GM06990 (cell line): ENCODE data around the gene TADA1.

Experiments
- DNase-seq: peaks from one replicate; pipeline ENCODE4 v3.0.0-alpha.2; 2011; ENCODE audit not compliant: insufficient read length; ENCODE audit errors: extremely low read depth
- H3K27me3 ChIP-seq: replicated peaks from 2 replicates; pipeline ENCODE4 v1.6.0; 2011; ENCODE audit warnings: low read length; ENCODE audit not compliant: control insufficient read depth, insufficient read depth
- H3K36me3 ChIP-seq: 2 replicates; pipeline ENCODE4 v1.5.1; 2011; ENCODE audit warnings: low read length; ENCODE audit not compliant: control insufficient read depth, insufficient read depth
- H3K4me3 ChIP-seq: replicated peaks from 2 replicates; pipeline ENCODE4 v1.5.1; 2011; ENCODE audit warnings: low read depth, mild to moderate bottlenecking, control low read depth, low read length
- TF ChIP-seq, protein P1 (sequence below): IDR thresholded peaks from 2 replicates; pipeline ENCODE4 v1.5.1; 2011; ENCODE audit warnings: low read length, control low read depth, mild to moderate bottlenecking, inconsistent platforms; ENCODE audit not compliant: insufficient read depth, poor library complexity, severe bottlenecking

The TADA1 gene

DNA sequence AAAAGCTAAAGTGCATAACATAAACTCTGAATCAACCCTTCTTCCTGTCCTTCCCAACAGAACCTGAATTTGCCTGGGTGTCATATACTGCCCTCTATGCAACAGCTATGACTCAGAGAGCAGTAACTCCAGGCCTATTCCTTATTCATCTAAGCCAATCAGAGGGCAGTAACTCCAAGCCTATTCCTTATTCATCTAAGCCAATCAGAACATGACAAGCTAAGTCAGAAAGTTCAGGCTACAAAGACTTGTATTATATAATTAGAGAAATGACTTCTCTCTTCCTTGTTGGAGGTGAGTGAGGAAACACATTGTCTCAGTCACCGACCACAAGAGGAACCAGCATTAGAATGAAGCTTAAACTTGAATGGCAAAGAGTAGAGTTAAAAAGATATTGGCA lies 26.2 kb upstream of the TADA1 start:
- DNase-seq, result no peak
- TF ChIP-seq, protein P1, sequence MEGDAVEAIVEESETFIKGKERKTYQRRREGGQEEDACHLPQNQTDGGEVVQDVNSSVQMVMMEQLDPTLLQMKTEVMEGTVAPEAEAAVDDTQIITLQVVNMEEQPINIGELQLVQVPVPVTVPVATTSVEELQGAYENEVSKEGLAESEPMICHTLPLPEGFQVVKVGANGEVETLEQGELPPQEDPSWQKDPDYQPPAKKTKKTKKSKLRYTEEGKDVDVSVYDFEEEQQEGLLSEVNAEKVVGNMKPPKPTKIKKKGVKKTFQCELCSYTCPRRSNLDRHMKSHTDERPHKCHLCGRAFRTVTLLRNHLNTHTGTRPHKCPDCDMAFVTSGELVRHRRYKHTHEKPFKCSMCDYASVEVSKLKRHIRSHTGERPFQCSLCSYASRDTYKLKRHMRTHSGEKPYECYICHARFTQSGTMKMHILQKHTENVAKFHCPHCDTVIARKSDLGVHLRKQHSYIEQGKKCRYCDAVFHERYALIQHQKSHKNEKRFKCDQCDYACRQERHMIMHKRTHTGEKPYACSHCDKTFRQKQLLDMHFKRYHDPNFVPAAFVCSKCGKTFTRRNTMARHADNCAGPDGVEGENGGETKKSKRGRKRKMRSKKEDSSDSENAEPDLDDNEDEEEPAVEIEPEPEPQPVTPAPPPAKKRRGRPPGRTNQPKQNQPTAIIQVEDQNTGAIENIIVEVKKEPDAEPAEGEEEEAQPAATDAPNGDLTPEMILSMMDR, result no peak
- no peak overlapping the region for H3K4me3 ChIP-seq
- no peaks in the 10 kb centered on the region for H3K36me3 ChIP-seq
- H3K27me3 ChIP-seq, result no peaks in the 10 kb centered on the region

DNA sequence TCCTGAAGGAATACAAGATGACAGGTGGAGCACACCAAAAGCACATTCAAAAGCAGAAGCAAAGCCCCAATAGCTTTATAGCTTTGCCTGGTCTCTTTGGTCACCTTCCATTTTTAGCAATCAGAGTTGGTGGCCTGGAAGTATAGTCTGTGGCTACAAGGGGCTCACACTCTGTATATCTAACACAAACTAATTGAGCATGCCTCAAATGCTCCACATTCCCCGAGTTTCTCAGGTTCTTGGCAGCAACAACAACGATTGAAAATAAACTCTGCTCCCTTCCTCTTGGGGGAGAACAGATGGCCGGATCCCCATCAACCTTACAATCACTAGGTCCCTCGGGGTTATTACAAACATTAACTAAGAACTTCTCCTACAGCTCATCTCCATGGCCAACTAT lies 24.9 kb upstream of the TADA1 start:
- TF ChIP-seq, protein P1, result no peak
- no peak for DNase-seq
- Histone ChIP-seq H3K4me3 (no peak overlapping the region), H3K27me3 (no peaks in the 10 kb centered on the region), H3K36me3 (no peaks in the 10 kb centered on the region)

DNA sequence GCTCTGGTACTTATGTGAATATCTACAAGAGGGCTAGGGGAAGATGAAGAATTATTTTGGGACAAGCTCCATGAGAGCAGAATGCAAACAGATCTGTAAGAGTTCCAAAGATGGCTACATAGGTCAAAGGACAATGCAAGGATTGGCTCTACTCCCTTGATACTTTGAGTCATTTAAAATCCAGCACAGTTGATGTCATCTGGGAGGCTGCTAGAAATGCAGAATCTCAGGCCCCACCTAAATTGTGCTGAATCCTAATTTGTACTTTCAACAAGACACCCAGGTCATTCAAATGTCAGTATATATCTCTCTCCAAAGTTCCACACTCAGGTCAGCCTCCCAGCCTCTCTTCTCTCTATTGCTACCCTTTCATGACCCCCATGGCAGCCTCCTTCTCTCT lies 23.7 kb upstream of the TADA1 start:
- H3K27me3 ChIP-seq, result no peaks in the 10 kb centered on the region
- TF ChIP-seq, protein P1, result no peak
- no peaks in the 10 kb centered on the region for H3K36me3 ChIP-seq
- no peak for DNase-seq
- no peak overlapping the region for H3K4me3 ChIP-seq

DNA sequence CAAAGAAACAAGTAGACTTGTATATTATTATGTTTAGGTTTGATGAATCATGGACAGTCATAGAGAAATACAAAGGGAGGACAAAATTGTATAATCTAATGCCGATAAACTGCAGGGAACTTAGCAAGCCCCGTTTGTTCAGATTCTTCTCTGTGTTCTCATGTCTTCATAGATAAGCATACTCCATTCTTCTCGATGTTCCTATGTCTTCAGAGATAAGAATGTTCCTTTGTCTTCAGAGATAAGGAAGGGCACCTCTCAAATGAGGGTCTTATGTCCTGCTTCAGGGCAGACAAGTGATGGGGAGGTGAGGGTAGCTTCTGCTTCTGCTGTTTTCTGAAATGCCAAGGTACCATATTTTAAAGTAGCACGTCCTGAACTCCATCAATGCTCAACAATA lies 19.7 kb upstream of the TADA1 start:
- no peaks in the 10 kb centered on the region for H3K36me3 ChIP-seq
- H3K4me3 ChIP-seq, result no peak overlapping the region
- TF ChIP-seq, protein P1, result no peak
- DNase-seq, result no peak
- H3K27me3 ChIP-seq, result no peaks in the 10 kb centered on the region

DNA sequence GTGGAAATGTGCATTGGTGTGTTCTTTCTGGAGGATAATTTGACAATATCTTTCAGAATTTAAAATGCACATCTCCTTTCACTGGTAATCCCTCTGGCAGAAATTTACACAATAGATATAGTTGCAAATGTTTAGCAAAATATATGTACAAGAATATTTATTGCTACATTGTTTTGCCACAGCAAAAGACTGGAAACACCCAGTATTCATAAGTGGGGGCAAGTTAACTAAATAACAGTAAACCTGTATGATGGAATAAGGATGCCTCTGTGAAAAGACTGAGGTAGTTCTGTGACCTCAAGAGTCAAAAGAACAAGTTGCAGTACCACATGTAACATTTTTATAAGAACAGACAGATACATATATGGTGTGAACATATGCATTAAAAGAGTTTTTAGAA lies 13.7 kb upstream of the TADA1 start:
- TF ChIP-seq, protein P1, result no peak
- no peak for DNase-seq
- H3K27me3 ChIP-seq, result no peaks in the 10 kb centered on the region
- no peak overlapping the region for H3K4me3 ChIP-seq
- no peaks in the 10 kb centered on the region for H3K36me3 ChIP-seq

DNA sequence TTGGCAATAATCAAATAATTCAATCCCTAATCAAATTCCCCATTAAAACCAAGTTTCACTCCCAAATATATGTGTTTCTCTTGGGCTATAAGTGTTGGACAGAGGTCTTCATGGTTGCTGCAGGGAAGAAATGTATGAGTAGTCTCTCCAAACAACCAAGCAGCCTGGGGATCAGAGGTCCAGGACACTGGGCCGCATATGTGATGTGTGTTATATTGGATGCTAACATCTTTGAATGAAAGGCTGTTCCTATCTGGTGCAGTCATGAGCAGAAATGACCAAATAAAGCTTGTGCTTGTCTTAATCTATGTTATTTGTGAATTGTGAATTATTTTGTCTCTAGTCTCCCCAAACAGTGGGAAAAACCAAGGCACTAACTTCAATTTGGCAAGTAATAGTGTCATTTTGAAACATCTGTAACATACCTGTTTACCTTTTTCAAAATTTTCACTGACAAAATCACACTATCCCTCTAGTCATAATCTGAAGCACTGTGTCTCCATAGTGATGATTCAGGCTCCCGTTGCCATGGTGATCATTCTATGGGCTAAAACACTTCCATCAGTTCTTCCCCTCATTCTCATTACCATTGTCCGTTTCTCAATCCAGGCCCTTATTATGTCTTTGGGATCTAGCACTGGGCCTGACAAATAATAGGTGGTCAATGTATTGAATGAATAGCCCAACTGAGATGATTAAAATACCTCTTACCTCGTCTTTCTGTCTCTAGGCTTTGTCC lies 12.5 kb upstream of the TADA1 start:
- DNase-seq, result no peak
- Histone ChIP-seq H3K27me3 (no peaks in the 10 kb centered on the region), H3K36me3 (no peaks in the 10 kb centered on the region), H3K4me3 (no peak overlapping the region)
- TF ChIP-seq, protein P1, result no peak
